Measurements from ENCODE around the gene EPX. TPM values are rescaled to one million over a fixed set of nuclear protein-coding genes. Genes with fewer than 3 reads are reported as not detected.

The EPX gene
- total and polyA plus RNA-seq, 2 of the 4 experiments (the other 2 are of a cell fraction): not detected

DNA sequence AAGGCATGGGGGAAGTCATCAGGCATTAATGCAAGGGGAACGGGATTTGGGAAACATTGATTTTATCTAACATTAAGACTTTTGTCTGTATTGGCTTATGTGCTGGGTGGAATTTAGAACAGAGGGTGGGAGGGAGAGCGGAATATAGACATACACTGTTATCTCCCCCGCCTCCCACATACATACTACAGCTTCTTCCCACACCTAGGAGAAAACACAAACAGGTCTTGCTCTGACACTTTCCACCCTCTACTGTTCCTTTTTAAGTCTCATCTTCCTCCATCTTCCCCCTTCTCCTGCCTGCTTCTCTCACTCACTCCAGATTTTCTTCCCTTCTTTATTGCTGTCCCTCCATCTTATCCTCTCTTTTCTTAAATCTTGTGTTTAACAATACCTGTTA lies 43.9 kb upstream of the EPX start:
- 43% methylated on average over 1 of the region's 3 CpGs; no CpG with 5 or more reads in 1 of the 2 experiments for WGBS, 2 experiments (ENCODE audit: extremely low coverage in 2 of 2, insufficient read length in 1 of 2)
- intact Hi-C loops (cut with micrococcal nuclease) (no loop called here), dilution Hi-C loops (cut with HindIII; ENCODE audit: low sequenced_read_pairs, unreplicated experiment) (no loop called here), in situ Hi-C loops (cut with MboI; ENCODE audit: low sequenced_read_pairs) (no loop called here)
- no peak overlapping the region for H2BK5ac ChIP-seq (ENCODE audit: low read depth, low read length, poor library complexity, severe bottlenecking)
- TF ChIP-seq RAD21 (IDR thresholded peaks at IDR 0.05; ENCODE audit: low read length) (no peak), FOS (IDR thresholded peaks at IDR 0.05; ENCODE audit: low read depth, low read length) (no peak)
- no peak overlapping the region for H2BK20ac ChIP-seq (ENCODE audit: low read depth, low read length)
- H3K18ac ChIP-seq (ENCODE audit: low read depth, low read length): no peak overlapping the region
- no peak overlapping the region for H2AK9ac ChIP-seq (replicated peaks; ENCODE audit: low read depth, low read length, poor library complexity)
- H4K20me1 ChIP-seq (ENCODE audit: insufficient read depth, low read length): no peaks in the 10 kb centered on the region
- no peaks in the 10 kb centered on the region for H3K79me1 ChIP-seq (ENCODE audit: low read depth in 1 of 2, low read length in 2 of 2)
- no peaks in the 10 kb centered on the region for H3K9me1 ChIP-seq (ENCODE audit: insufficient read depth, low read length)
- no peak overlapping the region for H3K14ac ChIP-seq (replicated peaks; ENCODE audit: low read depth, low read length)
- DNase-seq (no peak), ATAC-seq (ENCODE audit: low read depth) (no peak)
- H2BK120ac ChIP-seq (ENCODE audit: low read depth, low read length): no peak overlapping the region
- CTCF ChIA-PET: no interaction called here
- H3K36me3 ChIP-seq (ENCODE audit: control insufficient read depth, insufficient read depth, low read length): no peaks in the 10 kb centered on the region
- no peak overlapping the region for H3K23ac ChIP-seq (ENCODE audit: low read depth, low read length)
- no peak overlapping the region for H3K4ac ChIP-seq (ENCODE audit: low read depth, low read length)
- H2AK5ac ChIP-seq (ENCODE audit: low read depth, low read length): no peak overlapping the region
- H2BK15ac ChIP-seq (ENCODE audit: low read depth, low read length): no peak overlapping the region
- H3K27me3 ChIP-seq (ENCODE audit: control insufficient read depth, insufficient read depth, low read length): peaks cover 5% of the 10 kb centered on the region
- H3K9ac ChIP-seq (ENCODE audit: low read depth, low read length): no peak overlapping the region
- no peak overlapping the region for H3K27ac ChIP-seq (ENCODE audit: insufficient read depth, low read length)
- POLR2A ChIA-PET (ENCODE audit: unreplicated experiment): no interaction called here
- no peak overlapping the region for H3K4me3 ChIP-seq (ENCODE audit: insufficient read depth, low read depth, low read length)
- no peaks in the 10 kb centered on the region for H3K4me1 ChIP-seq (ENCODE audit: control insufficient read depth, insufficient read depth, low read length)
- H4K5ac ChIP-seq (ENCODE audit: low read depth, low read length): no peak overlapping the region
- no peaks in the 10 kb centered on the region for H3K9me3 ChIP-seq (ENCODE audit: control insufficient read depth, insufficient read depth, low read length)
- no TSS peak for BruUV-seq (replicated peaks)
- H4K91ac ChIP-seq (ENCODE audit: insufficient read depth, low read depth, low read length): no peak overlapping the region
- H3K4me2 ChIP-seq (ENCODE audit: low read depth, low read length): no peak overlapping the region
- H2AFZ ChIP-seq (replicated peaks; ENCODE audit: low read length, poor library complexity): no peak overlapping the region
- no peak overlapping the region for H4K8ac ChIP-seq (ENCODE audit: low read depth in 2 of 2, low read length in 2 of 2)
- no peak overlapping the region for H3K56ac ChIP-seq (ENCODE audit: extremely low read depth, insufficient read depth, low read length)
